Cardiac fibroblast (primary cell): ENCODE data around the gene MCM10.

Experiments used
- DNase-seq, 2 donors: peaks; one replicate each; pipeline versions ENCODE4 v3.0.0 to v3.0.0-alpha.2; 2010; ENCODE audit warnings: low read depth in 2 of 2
- H3K4me3 ChIP-seq, 2 donors: replicated peaks in 1 of 2; 1 replicate in 1 of 2; 2 replicates in 1 of 2; pipeline ENCODE4 v1.5.1; 2011; ENCODE audit warnings: low read depth in 2 of 2, low read length in 2 of 2, mild to moderate bottlenecking in 2 of 2, moderate library complexity in 1 of 2
- CTCF ChIP-seq: IDR thresholded peaks from one replicate; pipeline ENCODE4 v1.5.1; 2011; ENCODE audit warnings: low read depth, mild to moderate bottlenecking, low read length, inconsistent platforms

Gene MCM10

GRCh38 chr10:13160934-13161856, at the start of gene MCM10:
TSS of gene MCM10 (plus strand) at chr10:13161558. CDS start at chr10:13164203, 2,645 bp downstream.
- peak within 1 kb of the TSS; percentile 58 to 69 for H3K4me3 ChIP-seq
- TF ChIP-seq CTCF, result peak; percentile 79

GRCh38 chr10:13113544-13113943, 47.8 kb upstream of the MCM10 start:
- TF ChIP-seq CTCF, result no peak
- no peak overlapping the region for H3K4me3 ChIP-seq
- DNase-seq, result no peak

More at GRCh38 chr10:13160934-13161856, at the start of gene MCM10:
- DNase-seq, result peak; percentile 100

- no peak for TF ChIP-seq CTCF
- DNase-seq, result no peak
- H3K4me3 ChIP-seq, result no peak overlapping the region
Observed at GRCh38 chr10:13115832-13116803, 45.2 kb upstream of the MCM10 start.

GRCh38 chr10:13117841-13118783, 43.2 kb upstream of the MCM10 start:
- DNase-seq, result no peak
- no peak for TF ChIP-seq CTCF
- no peak overlapping the region for H3K4me3 ChIP-seq

- no peak for TF ChIP-seq CTCF
- DNase-seq, result no peak
Observed at GRCh38 chr10:13118784-13119410, 42.5 kb upstream of the MCM10 start.

More at GRCh38 chr10:13118784-13119410, 42.5 kb upstream of the MCM10 start:
- no peak overlapping the region for H3K4me3 ChIP-seq
